Fibroblast of the aortic adventitia (primary cell): Measurements from ENCODE around the gene RNF32. TPM values are rescaled to one million over a fixed set of nuclear protein-coding genes. Genes with fewer than 3 reads are reported as not detected.
"Not testable (repeated sequence)": the region's sequence is repeated elsewhere in the genome, so short reads cannot be mapped to it uniquely, and the experiment has no call there.

ENCODE experiments used
- DNase-seq: peaks from one replicate; pipeline ENCODE4 v3.0.0-alpha.2; 2010; ENCODE audit warnings: low read depth
- H3K4me3 ChIP-seq: 2 replicates; pipeline ENCODE4 v1.5.1; 2011; ENCODE audit warnings: low read depth, mild to moderate bottlenecking, control low read depth, low read length, moderate library complexity
- CTCF ChIP-seq: IDR thresholded peaks from 2 replicates; pipeline ENCODE4 v1.5.1; 2011; ENCODE audit warnings: mild to moderate bottlenecking, low read length, control low read depth, inconsistent platforms; ENCODE audit not compliant: insufficient read depth
- total RNA-seq: library from RNA; depleted of rRNA; stranded (reverse); fragments of >200 nt; gene quantifications from 2 replicates; pipeline ENCODE4 v1.2.3, GENCODE V29; 2012; ENCODE audit warnings: low replicate concordance

Gene RNF32
- total RNA-seq, 1 donor: 0.54 TPM

GRCh38 chr7:156635529-156636385 is 4.8 kb upstream of the RNF32 start:
- no peak for TF ChIP-seq CTCF
- no peak overlapping the region for H3K4me3 ChIP-seq
- no peak for DNase-seq

DNA sequence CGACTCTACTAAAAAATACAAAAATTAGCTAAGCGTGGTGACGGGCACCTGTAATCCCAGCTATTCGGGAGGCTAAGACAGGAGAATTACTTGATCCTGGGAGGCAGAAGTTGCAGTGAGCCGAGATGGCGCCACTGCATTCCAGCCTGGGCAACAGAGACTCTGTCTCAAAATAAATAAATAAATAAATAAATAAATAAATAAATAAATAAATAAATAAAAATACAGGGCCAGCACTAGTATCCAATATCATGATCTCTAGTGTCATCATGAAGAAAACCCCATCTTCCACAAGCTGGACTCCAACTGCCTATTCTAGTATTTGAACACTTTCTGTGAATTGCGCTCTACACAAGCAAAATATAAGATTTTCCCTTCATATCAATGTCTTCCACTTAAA is 3.5 kb upstream of the RNF32 start:
- not testable (repeated sequence) for H3K4me3 ChIP-seq, DNase-seq

GRCh38 chr7:156638443-156639077 is 2.0 kb upstream of the RNF32 start:
- no peak overlapping the region for H3K4me3 ChIP-seq
- no peak for DNase-seq
- TF ChIP-seq CTCF: no peak

- DNase-seq: peak; percentile 10
- H3K4me3 ChIP-seq: peak overlapping the region; percentile 82
- TF ChIP-seq CTCF: no peak
Measured at GRCh38 chr7:156639426-156640256, 933 bp upstream of the RNF32 start.

DNA sequence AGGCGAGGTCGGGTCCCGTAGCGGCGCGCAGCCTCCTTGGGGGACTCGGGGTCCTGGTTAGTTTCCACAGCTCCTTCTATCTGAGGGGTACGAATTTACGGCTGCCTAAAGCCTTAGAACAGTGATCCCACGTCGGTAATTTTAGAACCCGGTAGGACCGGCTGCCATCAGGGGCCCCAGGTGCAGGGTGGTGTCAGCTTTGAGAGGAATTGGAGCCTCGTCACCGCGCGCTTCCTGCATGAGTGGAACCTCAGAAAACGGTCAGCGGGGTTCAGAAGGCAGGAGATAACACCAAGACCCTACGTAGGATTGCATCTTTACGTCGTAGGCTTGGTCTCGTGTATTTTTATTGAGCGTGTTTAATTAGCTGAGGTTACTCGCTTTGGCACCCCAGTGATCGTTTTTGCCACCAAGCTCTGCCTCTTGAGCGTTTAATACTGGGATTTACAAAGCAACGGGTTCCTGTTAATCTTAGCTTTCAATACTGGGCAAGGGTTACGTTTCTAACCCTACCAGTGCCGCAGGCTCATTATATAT is 443 bp downstream of the RNF32 start:
- TF ChIP-seq CTCF: no peak
- peak overlapping the region; percentile 82 for H3K4me3 ChIP-seq
- peak; percentile 37 for DNase-seq

- H3K4me3 ChIP-seq: no peak overlapping the region
- TF ChIP-seq CTCF: no peak
- no peak for DNase-seq
Measured at GRCh38 chr7:156642306-156643045, 1.9 kb downstream of the RNF32 start.

- not testable (repeated sequence) for DNase-seq, H3K4me3 ChIP-seq
Measured at GRCh38 chr7:156647330-156647729, 6.8 kb downstream of the RNF32 start.
